CD8-positive, alpha-beta memory T cell (primary cell): ENCODE data around the gene LPAR5. TPM values are rescaled to one million over a fixed set of nuclear protein-coding genes. Genes with fewer than 3 reads are reported as not detected.

Experiments used
- CTCF ChIA-PET: fragments of 350-600 bp; sonication (Branson Sonifier 250); formaldehyde crosslinking; loops from one replicate; lab custom pipeline; 2021; ENCODE audit warnings: antibody characterized with exemption; lab: Charles Lee
- POLR2A ChIA-PET: fragments of 350-600 bp; sonication (Branson Sonifier 250); formaldehyde crosslinking; loops from one replicate; lab custom pipeline; 2021; ENCODE audit warnings: antibody characterized with exemption; lab: Charles Lee
- DNase-seq, 5 donors: peaks; one replicate each; pipeline versions ENCODE4 v3.0.0 to v3.0.0-alpha.2; 2020 to 2022; ENCODE audit warnings: mixed read lengths in 1 of 5
- H3K27ac ChIP-seq: one replicate; pipeline ENCODE4 v1.7.0; 2013; ENCODE audit warnings: low read depth, mild to moderate bottlenecking, low read length, moderate library complexity
- H3K27me3 ChIP-seq: 2 replicates; pipeline ENCODE4 v1.7.0; 2013; ENCODE audit warnings: low read length, mild to moderate bottlenecking; ENCODE audit not compliant: insufficient read depth, poor library complexity, severe bottlenecking
- H3K36me3 ChIP-seq: 2 replicates; pipeline ENCODE4 v1.7.0; 2013; ENCODE audit warnings: mild to moderate bottlenecking, low read length, moderate library complexity; ENCODE audit not compliant: insufficient read depth
- H3K4me1 ChIP-seq: 2 replicates; pipeline ENCODE4 v1.7.0; 2013; ENCODE audit warnings: mild to moderate bottlenecking, low read length, moderate library complexity; ENCODE audit not compliant: insufficient read depth
- H3K4me3 ChIP-seq: 2 replicates; pipeline ENCODE4 v1.7.0; 2013; ENCODE audit warnings: mild to moderate bottlenecking, low read length
- H3K9me3 ChIP-seq: 2 replicates; pipeline ENCODE4 v1.7.0; 2013; ENCODE audit warnings: mild to moderate bottlenecking, low read length
- H3K27ac Mint-ChIP-seq, 8 donors: one replicate each; pipeline ENCODE4 v1.8.0; 2020 to 2021; ENCODE audit warnings: mixed read lengths in 8 of 8, mild to moderate bottlenecking in 6 of 8, inconsistent platforms in 3 of 8, moderate library complexity in 3 of 8
- H3K27me3 Mint-ChIP-seq, 2 donors: one replicate each; pipeline ENCODE4 v1.8.0; 2020 to 2021; ENCODE audit warnings: mixed read lengths in 2 of 2, mild to moderate bottlenecking in 1 of 2, moderate library complexity in 1 of 2
- H3K36me3 Mint-ChIP-seq, 3 donors: one replicate each; pipeline ENCODE4 v1.8.0; 2020 to 2021; ENCODE audit warnings: mixed read lengths in 3 of 3, inconsistent platforms in 1 of 3, mild to moderate bottlenecking in 1 of 3
- H3K4me1 Mint-ChIP-seq, 3 donors: one replicate each; pipeline ENCODE4 v1.8.0; 2020 to 2021; ENCODE audit warnings: mixed read lengths in 3 of 3, inconsistent platforms in 1 of 3, mild to moderate bottlenecking in 1 of 3
- H3K4me3 Mint-ChIP-seq, 7 donors: one replicate each; pipeline ENCODE4 v1.8.0; 2020 to 2021; ENCODE audit warnings: mixed read lengths in 7 of 7, mild to moderate bottlenecking in 6 of 7, moderate library complexity in 4 of 7, inconsistent platforms in 2 of 7
- H3K9me3 Mint-ChIP-seq, 5 donors: one replicate each; pipeline ENCODE4 v1.8.0; 2020 to 2022; ENCODE audit warnings: mixed read lengths in 5 of 5, mild to moderate bottlenecking in 3 of 5, moderate library complexity in 2 of 5, inconsistent platforms in 1 of 5
- polyA plus RNA-seq: library from polyadenylated mRNA; unstranded; fragments of 300-500 nt; fragmentation: Illumina TruSeq; gene quantifications from one replicate; pipeline ENCODE4 v1.2.3, GENCODE V29; 2021
- total RNA-seq, 2 experiments: library from RNA; stranded (reverse); gene quantifications; one replicate each; pipeline ENCODE4 v1.2.3, GENCODE V29; 2021

LPAR5 gene
- total and polyA plus RNA-seq, 3 experiments from 2014 or later, result 10.6 to 26.5 (median 11.4) TPM

DNA sequence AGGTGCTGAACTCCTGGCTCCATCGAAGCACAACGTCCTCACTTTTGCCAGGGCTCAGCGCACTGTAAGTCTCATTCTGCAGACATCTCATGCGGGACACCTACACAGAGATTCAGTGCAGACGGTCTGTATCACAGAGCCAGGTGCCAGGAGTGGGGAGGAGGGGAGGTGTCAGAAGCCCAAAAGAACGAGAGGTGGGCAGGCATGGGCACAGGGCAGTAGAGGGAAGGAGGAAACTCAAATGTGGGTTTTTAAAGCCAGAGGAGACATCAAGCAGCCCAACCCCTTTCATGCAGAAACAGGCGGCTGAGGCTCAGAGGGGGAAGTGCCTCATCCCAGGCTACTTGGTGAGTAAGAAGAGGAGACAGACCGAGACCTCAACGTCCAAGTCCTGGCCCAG lies 2.5 kb upstream of the LPAR5 start:
- H3K4me3 ChIP-seq, result no peak overlapping the region
- no peaks in the 10 kb centered on the region for H3K9me3 ChIP-seq
- peak overlapping the region; percentile 54 for H3K27ac ChIP-seq
- Mint-ChIP-seq H3K4me3 (no peak overlapping the region), H3K9me3 (peaks cover 0 to 2% (median 0%) of the 10 kb centered on the region in 5 donors), H3K27me3 (no peaks in the 10 kb centered on the region), H3K27ac (peak overlapping the region in 1 of 8 donors; percentile 28), H3K4me1 (peaks cover 26 to 31% (median 28%) of the 10 kb centered on the region in 3 donors), H3K36me3 (peaks cover 4% of the 10 kb centered on the region in 3 donors)
- ChIA-PET CTCF (no interaction called here), POLR2A (no interaction called here)
- H3K4me1 ChIP-seq, result peaks cover 8% of the 10 kb centered on the region
- DNase-seq, result no peak
- H3K36me3 ChIP-seq, result no peaks in the 10 kb centered on the region
- no peaks in the 10 kb centered on the region for H3K27me3 ChIP-seq

- Mint-ChIP-seq H3K4me1 (peaks cover 54 to 60% (median 56%) of the 10 kb centered on the region in 3 donors), H3K27ac (peak overlapping the region; percentile 91 to 96 (median 94)), H3K27me3 (no peaks in the 10 kb centered on the region), H3K9me3 (no peaks in the 10 kb centered on the region), H3K4me3 (peak overlapping the region; percentile 79 to 93 (median 88)), H3K36me3 (peaks cover 0 to 11% (median 0%) of the 10 kb centered on the region in 3 donors)
- Histone ChIP-seq H3K36me3 (no peaks in the 10 kb centered on the region), H3K9me3 (no peaks in the 10 kb centered on the region), H3K27me3 (no peaks in the 10 kb centered on the region), H3K4me3 (peak overlapping the region; percentile 42), H3K27ac (peak overlapping the region; percentile 67), H3K4me1 (peaks cover 37% of the 10 kb centered on the region)
- ChIA-PET POLR2A (interaction anchor here (1.0 to 3.1 kb wide), 7 partner anchors 9 to 140 kb away, joined by 3 to 18 read pairs (median 7); partner anchors contain the start of gene ZNF384), CTCF (interaction anchor here (0.8 to 1.9 kb wide), 10 partner anchors 9 to 309 kb away, joined by 3 to 5 read pairs (median 4); partner anchors contain the start of gene ZNF384)
- DNase-seq, result peak; percentile 25 to 86 (median 37)
Observed at GRCh38 chr12:6635375-6635855, 344 bp downstream of the LPAR5 start.

- Mint-ChIP-seq H3K27me3 (no peaks in the 10 kb centered on the region), H3K4me3 (peak overlapping the region; percentile 82 to 95 (median 92)), H3K4me1 (peaks cover 64 to 74% (median 66%) of the 10 kb centered on the region in 3 donors), H3K9me3 (no peaks in the 10 kb centered on the region), H3K27ac (peak overlapping the region; percentile 92 to 100 (median 98)), H3K36me3 (peaks cover 0 to 12% (median 0%) of the 10 kb centered on the region in 3 donors)
- CTCF ChIA-PET, result interaction anchor here (1.1 to 3.1 kb wide), 4 partner anchors 11 to 120 kb away, joined by 3 to 9 read pairs (median 4); partner anchors contain the start of gene MLF2
- Histone ChIP-seq H3K4me3 (peak overlapping the region; percentile 67), H3K36me3 (no peaks in the 10 kb centered on the region), H3K4me1 (peaks cover 48% of the 10 kb centered on the region), H3K27ac (peak overlapping the region; percentile 60), H3K27me3 (no peaks in the 10 kb centered on the region), H3K9me3 (no peaks in the 10 kb centered on the region)
- DNase-seq, result peak; percentile 30 to 69 (median 56)
- POLR2A ChIA-PET, result interaction anchor here (1.2 to 2.1 kb wide), 3 partner anchors 19 to 142 kb away, joined by 3 to 15 read pairs (median 10); partner anchors contain the start of gene ZNF384
Observed at GRCh38 chr12:6632026-6632983, 3.5 kb downstream of the LPAR5 start.

GRCh38 chr12:6631549-6631961 lies 4.2 kb downstream of the LPAR5 start:
- H3K27me3 Mint-ChIP-seq, result no peaks in the 10 kb centered on the region
- peak overlapping the region; percentile 82 to 95 (median 92) for H3K4me3 Mint-ChIP-seq
- H3K4me3 ChIP-seq, result peak overlapping the region; percentile 67

DNA sequence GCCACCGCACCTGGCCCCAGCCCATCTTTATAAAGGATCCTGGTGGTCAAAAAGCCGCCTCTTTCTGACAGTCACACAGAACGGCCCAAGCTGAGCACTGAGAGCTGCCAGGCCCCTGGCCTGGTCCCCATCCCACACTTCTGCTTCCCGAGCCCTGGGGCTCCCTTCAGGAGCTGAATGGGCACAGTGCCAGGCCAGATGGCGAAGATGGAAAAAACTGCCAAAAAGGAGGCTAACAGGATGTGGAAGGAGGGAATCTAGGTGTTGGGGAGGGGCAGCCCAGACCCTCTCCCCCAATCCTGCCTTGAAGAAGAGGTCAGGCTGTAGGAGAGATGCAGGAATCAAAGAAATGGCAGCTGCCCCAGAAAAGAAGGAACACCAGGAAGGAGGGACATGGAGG lies 5.0 kb downstream of the LPAR5 start:
- Histone ChIP-seq H3K27ac (peak overlapping the region; percentile 24), H3K36me3 (no peaks in the 10 kb centered on the region), H3K9me3 (no peaks in the 10 kb centered on the region), H3K4me1 (peaks cover 59% of the 10 kb centered on the region), H3K4me3 (peak overlapping the region; percentile 67), H3K27me3 (no peaks in the 10 kb centered on the region)
- CTCF ChIA-PET, result interaction anchor here (1.4 to 3.1 kb wide), 2 partner anchors 9 to 123 kb away, joined by 3 to 9 read pairs; no protein-coding TSS in a partner anchor
- H3K9me3 Mint-ChIP-seq, result no peaks in the 10 kb centered on the region
- peak overlapping the region; percentile 92 to 100 (median 98) for H3K27ac Mint-ChIP-seq
- no peak for DNase-seq
- H3K27me3 Mint-ChIP-seq, result no peaks in the 10 kb centered on the region
- peaks cover 63 to 76% (median 68%) of the 10 kb centered on the region in 3 donors for H3K4me1 Mint-ChIP-seq
- peaks cover 0 to 18% (median 0%) of the 10 kb centered on the region in 3 donors for H3K36me3 Mint-ChIP-seq
- POLR2A ChIA-PET, result interaction anchor here (0.7 to 2.1 kb wide), 4 partner anchors 18 to 93 kb away, joined by 3 to 15 read pairs (median 6); partner anchors contain the start of genes COPS7A and ZNF384
- peak overlapping the region; percentile 82 to 95 (median 92) for H3K4me3 Mint-ChIP-seq

More at GRCh38 chr12:6631549-6631961, 4.2 kb downstream of the LPAR5 start:
- peak overlapping the region; percentile 92 to 100 (median 98) for H3K27ac Mint-ChIP-seq
- Histone ChIP-seq H3K4me1 (peaks cover 55% of the 10 kb centered on the region), H3K27me3 (no peaks in the 10 kb centered on the region), H3K27ac (peak overlapping the region; percentile 60), H3K9me3 (no peaks in the 10 kb centered on the region), H3K36me3 (no peaks in the 10 kb centered on the region)
- ChIA-PET POLR2A (interaction anchor here (0.7 to 2.1 kb wide), 4 partner anchors 19 to 142 kb away, joined by 3 to 15 read pairs (median 6); partner anchors contain the start of genes COPS7A and ZNF384), CTCF (interaction anchor here (1.1 to 3.1 kb wide), 2 partner anchors 10 to 13 kb away, joined by 4 to 9 read pairs; no protein-coding TSS in a partner anchor)
- peak in 2 of 5 donors; percentile 37 to 54 for DNase-seq
- peaks cover 67 to 79% (median 71%) of the 10 kb centered on the region in 3 donors for H3K4me1 Mint-ChIP-seq
- H3K36me3 Mint-ChIP-seq, result peaks cover 0 to 14% (median 0%) of the 10 kb centered on the region in 3 donors
- H3K9me3 Mint-ChIP-seq, result no peaks in the 10 kb centered on the region

GRCh38 chr12:6627616-6628015 lies 8.1 kb downstream of the LPAR5 start:
- peaks cover 39 to 60% (median 51%) of the 10 kb centered on the region in 3 donors for H3K4me1 Mint-ChIP-seq
- CTCF ChIA-PET, result interaction anchor here (0.8 to 1.8 kb wide), 6 partner anchors 9 to 198 kb away, joined by 3 to 9 read pairs (median 4); partner anchors contain the start of gene MLF2
- peak in 4 of 5 donors; percentile 41 to 69 (median 60) for DNase-seq

More at GRCh38 chr12:6627616-6628015, 8.1 kb downstream of the LPAR5 start:
- Histone ChIP-seq H3K27ac (peak overlapping the region; percentile 31), H3K36me3 (no peaks in the 10 kb centered on the region), H3K4me1 (peaks cover 43% of the 10 kb centered on the region), H3K27me3 (no peaks in the 10 kb centered on the region), H3K4me3 (peak overlapping the region; percentile 71), H3K9me3 (no peaks in the 10 kb centered on the region)
- Mint-ChIP-seq H3K9me3 (no peaks in the 10 kb centered on the region), H3K36me3 (peaks cover 0 to 30% (median 0%) of the 10 kb centered on the region in 3 donors), H3K4me3 (peak overlapping the region; percentile 79 to 91 (median 85)), H3K27me3 (no peaks in the 10 kb centered on the region), H3K27ac (peak overlapping the region; percentile 54 to 96 (median 90))
- POLR2A ChIA-PET, result interaction anchor here (0.6 to 1.4 kb wide), 2 partner anchors 8 to 30 kb away, joined by 3 read pairs; partner anchors contain the start of gene LPAR5
